Endothelial cell of umbilical vein (primary cell): ENCODE measurements around the gene HECW1.

Experiments used
- EZH2 ChIP-seq: IDR thresholded peaks from 2 replicates; pipeline ENCODE4 v1.6.1; 2012; ENCODE audit warnings: borderline replicate concordance, low read depth, mild to moderate bottlenecking, moderate library complexity, low read length, inconsistent platforms; ENCODE audit not compliant: severe bottlenecking
- FOS ChIP-seq: IDR thresholded peaks from 2 replicates; pipeline ENCODE4 v1.6.1; 2011; ENCODE audit warnings: mild to moderate bottlenecking, low read length, moderate library complexity, borderline replicate concordance; ENCODE audit not compliant: insufficient read depth
- GATA2 ChIP-seq: IDR thresholded peaks from 2 replicates; pipeline ENCODE4 v1.7.0; 2011; ENCODE audit warnings: low read depth, mild to moderate bottlenecking, moderate library complexity, mixed read lengths, low read length; ENCODE audit not compliant: insufficient read length, insufficient read depth
- JUN ChIP-seq: IDR thresholded peaks from 2 replicates; pipeline ENCODE4 v1.6.1; 2011; ENCODE audit warnings: borderline replicate concordance, low read depth; ENCODE audit not compliant: insufficient read length, insufficient read depth
- MYC ChIP-seq: IDR thresholded peaks from one replicate; pipeline ENCODE4 v1.6.1; 2011; ENCODE audit warnings: mild to moderate bottlenecking, low read depth, low read length
- POLR2A ChIP-seq: IDR thresholded peaks from 2 replicates; pipeline ENCODE4 v1.6.1; 2012; ENCODE audit warnings: low read depth, mild to moderate bottlenecking, control low read depth, low read length
- POLR2AphosphoS5 ChIP-seq: IDR thresholded peaks from 2 replicates; pipeline ENCODE4 v1.6.1; 2012; ENCODE audit warnings: low read depth, mild to moderate bottlenecking, control low read depth, low read length, moderate library complexity; ENCODE audit not compliant: insufficient read depth
- TF ChIP-seq, protein P1 (sequence below), 2 donors: IDR thresholded peaks; 1 replicate in 1 of 2; 2 replicates in 1 of 2; pipeline ENCODE4 v1.5.1; 2011; ENCODE audit warnings: low read length in 2 of 2, mild to moderate bottlenecking in 2 of 2, moderate library complexity in 2 of 2, control low read depth in 1 of 2, inconsistent platforms in 1 of 2, low read depth in 1 of 2; ENCODE audit not compliant: insufficient read depth in 1 of 2; ENCODE audit errors: extremely low read depth in 1 of 2
- TF ChIP-seq, protein P2 (sequence below): IDR thresholded peaks from 2 replicates; pipeline ENCODE4 v1.6.1; 2011; ENCODE audit not compliant: insufficient read depth, insufficient read length

GRCh38 chr7:43552122-43552521 lies 439.7 kb downstream of the HECW1 start:
- TF ChIP-seq, protein P1, sequence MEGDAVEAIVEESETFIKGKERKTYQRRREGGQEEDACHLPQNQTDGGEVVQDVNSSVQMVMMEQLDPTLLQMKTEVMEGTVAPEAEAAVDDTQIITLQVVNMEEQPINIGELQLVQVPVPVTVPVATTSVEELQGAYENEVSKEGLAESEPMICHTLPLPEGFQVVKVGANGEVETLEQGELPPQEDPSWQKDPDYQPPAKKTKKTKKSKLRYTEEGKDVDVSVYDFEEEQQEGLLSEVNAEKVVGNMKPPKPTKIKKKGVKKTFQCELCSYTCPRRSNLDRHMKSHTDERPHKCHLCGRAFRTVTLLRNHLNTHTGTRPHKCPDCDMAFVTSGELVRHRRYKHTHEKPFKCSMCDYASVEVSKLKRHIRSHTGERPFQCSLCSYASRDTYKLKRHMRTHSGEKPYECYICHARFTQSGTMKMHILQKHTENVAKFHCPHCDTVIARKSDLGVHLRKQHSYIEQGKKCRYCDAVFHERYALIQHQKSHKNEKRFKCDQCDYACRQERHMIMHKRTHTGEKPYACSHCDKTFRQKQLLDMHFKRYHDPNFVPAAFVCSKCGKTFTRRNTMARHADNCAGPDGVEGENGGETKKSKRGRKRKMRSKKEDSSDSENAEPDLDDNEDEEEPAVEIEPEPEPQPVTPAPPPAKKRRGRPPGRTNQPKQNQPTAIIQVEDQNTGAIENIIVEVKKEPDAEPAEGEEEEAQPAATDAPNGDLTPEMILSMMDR (IDR thresholded peaks at IDR 0.05; ENCODE audit: extremely low read depth in 1 of 2, insufficient read depth in 1 of 2, low read depth in 1 of 2, low read length in 2 of 2): no peak
- TF ChIP-seq POLR2AphosphoS5 (no peak), FOS (no peak), EZH2 (no peak), POLR2A (no peak), MYC (no peak), GATA2 (no peak), JUN (no peak)
- TF ChIP-seq, protein P2, sequence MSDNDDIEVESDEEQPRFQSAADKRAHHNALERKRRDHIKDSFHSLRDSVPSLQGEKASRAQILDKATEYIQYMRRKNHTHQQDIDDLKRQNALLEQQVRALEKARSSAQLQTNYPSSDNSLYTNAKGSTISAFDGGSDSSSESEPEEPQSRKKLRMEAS: no peak
